Mesenchymal stem cell (in vitro differentiated cells and primary cell): ENCODE data around the gene INCENP.

Experiments used
- DNase-seq: peaks from one replicate; pipeline ENCODE4 v3.0.0-alpha.2; 2013
- H2AFZ ChIP-seq: one replicate; pipeline ENCODE4 v1.6.1; 2013; ENCODE audit warnings: low read depth, mild to moderate bottlenecking, control low read depth, inconsistent platforms, low read length, moderate library complexity
- H2AK5ac ChIP-seq: 2 replicates; pipeline ENCODE4 v1.6.1; 2013; ENCODE audit warnings: low read length, moderate library complexity, mild to moderate bottlenecking, inconsistent platforms; ENCODE audit not compliant: severe bottlenecking
- H2BK120ac ChIP-seq: one replicate; pipeline ENCODE4 v1.6.1; 2013; ENCODE audit warnings: low read depth, mild to moderate bottlenecking, inconsistent platforms, low read length, moderate library complexity
- H2BK12ac ChIP-seq, 2 experiments: one replicate each; pipeline ENCODE4 v1.6.1; 2013; ENCODE audit warnings: inconsistent platforms in 2 of 2, low read length in 2 of 2, mild to moderate bottlenecking in 2 of 2, moderate library complexity in 2 of 2, control low read depth in 1 of 2
- H2BK15ac ChIP-seq: one replicate; pipeline ENCODE4 v1.6.1; 2013; ENCODE audit warnings: mild to moderate bottlenecking, low read depth, inconsistent platforms; ENCODE audit not compliant: poor library complexity, severe bottlenecking
- H2BK5ac ChIP-seq: 2 replicates; pipeline ENCODE4 v1.6.1; 2013; ENCODE audit warnings: low read depth, mild to moderate bottlenecking, low read length, control low read depth, inconsistent platforms; ENCODE audit not compliant: poor library complexity, severe bottlenecking
- H3K14ac ChIP-seq, 2 experiments: one replicate each; pipeline ENCODE4 v1.6.1; 2013; ENCODE audit warnings: inconsistent platforms in 2 of 2, low read length in 2 of 2, control low read depth in 1 of 2, mild to moderate bottlenecking in 1 of 2, moderate library complexity in 1 of 2
- H3K18ac ChIP-seq, 2 experiments: one replicate each; pipeline ENCODE4 v1.6.1; 2013; ENCODE audit warnings: inconsistent platforms in 2 of 2, low read length in 2 of 2, control low read depth in 1 of 2, low read depth in 1 of 2, mild to moderate bottlenecking in 1 of 2
- H3K23ac ChIP-seq, 2 experiments: one replicate each; pipeline ENCODE4 v1.6.1; 2013; ENCODE audit warnings: inconsistent platforms in 2 of 2, low read length in 2 of 2, mild to moderate bottlenecking in 2 of 2, moderate library complexity in 2 of 2, control low read depth in 1 of 2
- H3K27ac ChIP-seq: 2 replicates; pipeline ENCODE4 v1.5.1; 2013; ENCODE audit warnings: mild to moderate bottlenecking, moderate library complexity, low read length, control low read depth, inconsistent platforms; ENCODE audit not compliant: poor library complexity, severe bottlenecking
- H3K27me3 ChIP-seq, 2 experiments: 2 replicates each; pipeline versions ENCODE4 v1.6.1 to v1.7.0; 2013; ENCODE audit warnings: low read length in 2 of 2, mild to moderate bottlenecking in 2 of 2, moderate library complexity in 2 of 2, control low read depth in 1 of 2, inconsistent platforms in 1 of 2; ENCODE audit not compliant: control insufficient read depth in 1 of 2, insufficient read depth in 1 of 2
- H3K36me3 ChIP-seq, 2 experiments: 2 replicates each; pipeline versions ENCODE4 v1.6.1 to v1.7.0; 2013; ENCODE audit warnings: low read length in 2 of 2, control low read depth in 1 of 2, inconsistent platforms in 1 of 2, low read depth in 1 of 2, mild to moderate bottlenecking in 1 of 2; ENCODE audit not compliant: insufficient read depth in 2 of 2, control insufficient read depth in 1 of 2
- H3K4ac ChIP-seq, 2 experiments: one replicate each; pipeline ENCODE4 v1.6.1; 2013; ENCODE audit warnings: inconsistent platforms in 2 of 2, low read length in 2 of 2, mild to moderate bottlenecking in 2 of 2, moderate library complexity in 2 of 2, control low read depth in 1 of 2, low read depth in 1 of 2
- H3K4me1 ChIP-seq: 2 replicates; pipeline ENCODE4 v1.6.1; 2013; ENCODE audit warnings: low read depth, low read length, control low read depth; ENCODE audit not compliant: control insufficient read depth, insufficient read depth
- H3K4me2 ChIP-seq: 2 replicates; pipeline ENCODE4 v1.6.1; 2013; ENCODE audit warnings: low read length, mild to moderate bottlenecking, inconsistent platforms; ENCODE audit not compliant: poor library complexity, severe bottlenecking
- H3K4me3 ChIP-seq, 2 experiments: 2 replicates each; pipeline versions ENCODE4 v1.5.1 to v1.7.0; 2013; ENCODE audit warnings: low read length in 2 of 2, mild to moderate bottlenecking in 2 of 2, control low read depth in 1 of 2, low read depth in 1 of 2; ENCODE audit not compliant: insufficient read depth in 1 of 2
- H3K79me1 ChIP-seq: replicated peaks from 2 replicates; pipeline ENCODE4 v1.6.1; 2013; ENCODE audit warnings: mild to moderate bottlenecking, control low read depth, low read length, inconsistent platforms; ENCODE audit not compliant: poor library complexity, severe bottlenecking
- H3K9ac ChIP-seq: 2 replicates; pipeline ENCODE4 v1.7.0; 2013; ENCODE audit warnings: mild to moderate bottlenecking, low read length, moderate library complexity
- H3K9me3 ChIP-seq: 2 replicates; pipeline ENCODE4 v1.7.0; 2013; ENCODE audit warnings: mild to moderate bottlenecking, low read length; ENCODE audit not compliant: control insufficient read depth
- H4K8ac ChIP-seq: one replicate; pipeline ENCODE4 v1.6.1; 2013; ENCODE audit warnings: inconsistent platforms, mild to moderate bottlenecking, low read length, moderate library complexity
- H4K91ac ChIP-seq: one replicate; pipeline ENCODE4 v1.6.1; 2013; ENCODE audit warnings: mild to moderate bottlenecking, low read length, inconsistent platforms
- WGBS: methylation state at CpG from one replicate; pipeline ENCODE4 v1.1.7; 2013; ENCODE audit warnings: mixed read lengths; 5-methylcytosine and 5-hydroxymethylcytosine counted together

The INCENP gene

GRCh38 chr11:62157603-62158002 is 33.8 kb downstream of the INCENP start:
- Histone ChIP-seq H2AK5ac (no peak overlapping the region), H2BK12ac (no peak overlapping the region), H3K9me3 (no peaks in the 10 kb centered on the region), H3K23ac (no peak overlapping the region), H3K4me1 (no peaks in the 10 kb centered on the region), H4K8ac (no peak overlapping the region), H2BK120ac (no peak overlapping the region), H3K4me2 (no peak overlapping the region), H4K91ac (no peak overlapping the region), H3K36me3 (peaks cover 1 to 8% of the 10 kb centered on the region in 2 experiments), H3K14ac (no peak overlapping the region), H3K79me1 (no peaks in the 10 kb centered on the region), H2AFZ (no peak overlapping the region), H3K4ac (no peak overlapping the region), H2BK15ac (no peak overlapping the region), H3K27me3 (peaks cover 2 to 4% of the 10 kb centered on the region in 2 experiments), H3K4me3 (no peak overlapping the region), H2BK5ac (no peak overlapping the region), H3K18ac (no peak overlapping the region), H3K27ac (no peak overlapping the region), H3K9ac (no peak overlapping the region)
- no peak for DNase-seq
- 95% methylated on average over 6 of the region's 6 CpGs for WGBS

GRCh38 chr11:62166371-62166770 is 42.6 kb downstream of the INCENP start:
- Histone ChIP-seq H2AK5ac (no peak overlapping the region), H3K4me2 (no peak overlapping the region), H3K18ac (no peak overlapping the region), H2BK5ac (no peak overlapping the region), H3K79me1 (no peaks in the 10 kb centered on the region), H2BK15ac (no peak overlapping the region), H2BK12ac (no peak overlapping the region), H3K36me3 (no peaks in the 10 kb centered on the region), H4K8ac (no peak overlapping the region), H3K4ac (no peak overlapping the region), H3K14ac (no peak overlapping the region), H2BK120ac (no peak overlapping the region), H3K9ac (no peak overlapping the region), H2AFZ (no peak overlapping the region), H3K4me1 (no peaks in the 10 kb centered on the region), H3K27me3 (peaks cover 37 to 46% of the 10 kb centered on the region in 2 experiments), H3K27ac (no peak overlapping the region), H3K4me3 (no peak overlapping the region), H3K9me3 (no peaks in the 10 kb centered on the region), H4K91ac (no peak overlapping the region), H3K23ac (no peak overlapping the region)
- no peak for DNase-seq
- WGBS = 96% methylated on average over 10 of the region's 10 CpGs

DNA sequence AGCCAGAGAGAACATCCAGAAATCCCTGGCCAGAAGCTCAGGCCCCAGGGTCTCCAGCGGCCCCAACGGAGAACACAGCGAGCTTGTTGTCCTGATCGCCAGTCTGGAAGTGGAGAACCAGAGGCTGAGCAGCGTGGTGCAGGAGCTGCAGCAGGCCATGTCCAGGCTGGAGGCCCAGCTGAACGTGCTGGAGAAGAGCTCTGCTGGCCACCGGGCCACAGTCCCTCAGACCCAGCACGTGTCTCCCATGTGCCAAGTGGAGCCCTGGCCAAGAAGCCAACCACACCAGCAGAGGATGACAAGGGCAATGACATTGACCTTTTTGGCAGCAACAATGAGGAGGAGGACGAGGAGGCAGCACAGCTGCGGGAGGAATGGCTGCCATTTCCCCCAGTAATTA is 45.6 kb downstream of the INCENP start:
- DNase-seq = no peak
- Histone ChIP-seq H2BK5ac (no peak overlapping the region), H4K91ac (no peak overlapping the region), H3K18ac (no peak overlapping the region), H2AFZ (no peak overlapping the region), H3K4me3 (no peak overlapping the region), H3K23ac (no peak overlapping the region), H3K9ac (no peak overlapping the region), H3K4me2 (no peak overlapping the region), H2AK5ac (no peak overlapping the region), H3K79me1 (no peaks in the 10 kb centered on the region), H3K27ac (no peak overlapping the region), H2BK12ac (no peak overlapping the region), H3K14ac (peak overlapping the region in 1 of 2 experiments; percentile 2), H2BK15ac (no peak overlapping the region), H2BK120ac (no peak overlapping the region), H3K4ac (no peak overlapping the region), H3K36me3 (no peaks in the 10 kb centered on the region), H3K4me1 (no peaks in the 10 kb centered on the region), H4K8ac (no peak overlapping the region), H3K9me3 (no peaks in the 10 kb centered on the region), H3K27me3 (peaks cover 53 to 55% of the 10 kb centered on the region in 2 experiments)
- 85% methylated on average over 10 of the region's 10 CpGs for WGBS

DNA sequence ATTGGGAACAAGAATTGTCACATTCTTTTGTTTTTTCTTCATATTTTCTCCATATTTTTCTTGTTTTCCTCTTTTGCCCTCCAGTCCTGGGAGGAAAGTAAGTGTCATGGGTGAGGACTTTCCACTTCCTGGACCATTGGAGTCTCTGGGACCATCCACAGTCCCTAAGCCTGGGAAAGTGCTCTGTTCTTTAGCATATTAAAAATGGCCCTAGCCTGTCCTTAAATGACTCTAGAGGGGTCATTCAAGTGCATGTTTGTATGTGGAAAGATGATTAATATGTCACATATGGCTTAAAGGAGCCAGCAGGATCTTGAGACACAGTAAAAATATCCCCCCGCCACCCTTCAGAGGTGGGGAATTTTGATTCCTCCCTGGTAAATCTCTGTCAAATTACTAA is 46.1 kb downstream of the INCENP start:
- DNase-seq = no peak
- no peaks in the 10 kb centered on the region for H3K4me1 ChIP-seq
- no peak overlapping the region for H3K4me2 ChIP-seq
- no peak overlapping the region for H4K91ac ChIP-seq
- H3K9ac ChIP-seq = no peak overlapping the region
- peaks cover 53 to 54% of the 10 kb centered on the region in 2 experiments for H3K27me3 ChIP-seq
- H2BK15ac ChIP-seq = no peak overlapping the region
- H3K4ac ChIP-seq = no peak overlapping the region
- WGBS = 100% methylated on average over 1 of the region's 1 CpG
- no peak overlapping the region for H2BK120ac ChIP-seq
- H3K9me3 ChIP-seq = no peaks in the 10 kb centered on the region
- no peaks in the 10 kb centered on the region for H3K79me1 ChIP-seq
- no peak overlapping the region for H2BK5ac ChIP-seq
- H4K8ac ChIP-seq = no peak overlapping the region
- H3K27ac ChIP-seq = no peak overlapping the region
- no peaks in the 10 kb centered on the region for H3K36me3 ChIP-seq
- no peak overlapping the region for H3K23ac ChIP-seq
- no peak overlapping the region for H2AK5ac ChIP-seq
- H2BK12ac ChIP-seq = no peak overlapping the region
- H3K18ac ChIP-seq = no peak overlapping the region
- no peak overlapping the region for H3K4me3 ChIP-seq
- H3K14ac ChIP-seq = no peak overlapping the region
- no peak overlapping the region for H2AFZ ChIP-seq
